PC-3 (cell line): ENCODE measurements around the gene CPEB4. TPM values are rescaled to one million over a fixed set of nuclear protein-coding genes. Genes with fewer than 3 reads are reported as not detected.

Experiments used
- ATAC-seq: fragments of 200-7000 bp; cut with Tn5 transposase; 2 replicates; pipeline ENCODE4 v1.9.1; 2020; ENCODE audit warnings: mild to moderate bottlenecking, moderate library complexity
- BruUV-seq: library from RNA; stranded (reverse); fragments of 400-500 nt; replicated peaks from 2 replicates; lab custom pipeline; 2021; lab: Mats Ljungman, UMichigan
- CTCF ChIA-PET: fragments of 300-600 bp; sonication (Branson Sonifier 250); formaldehyde crosslinking; loops from one replicate; lab custom pipeline; 2022; ENCODE audit warnings: antibody characterized with exemption; lab: Charles Lee
- POLR2A ChIA-PET: fragments of 300-600 bp; sonication (Branson Sonifier 250); formaldehyde crosslinking; loops from one replicate; lab custom pipeline; 2022; ENCODE audit warnings: antibody characterized with exemption; ENCODE audit not compliant: unreplicated experiment; lab: Charles Lee
- DNase-seq: peaks from one replicate; pipeline ENCODE4 v3.0.0-alpha.2; 2015
- H2AFZ ChIP-seq: fragments of 300-600 bp; sonication (generic); 2 replicates; pipeline ENCODE4 v1.6.0; 2016; ENCODE audit warnings: antibody characterized with exemption, low read length
- H3F3A ChIP-seq: fragments of 300-600 bp; sonication (generic); one replicate; pipeline ENCODE4 v1.6.0; 2017; ENCODE audit warnings: antibody characterized with exemption, low read length, control low read depth, mild to moderate bottlenecking; ENCODE audit not compliant: unreplicated experiment
- H3K27ac ChIP-seq: fragments of 300-600 bp; sonication (generic); 2 replicates; pipeline ENCODE4 v1.5.1; 2016; ENCODE audit warnings: mild to moderate bottlenecking, low read length
- H3K27me3 ChIP-seq: fragments of 300-600 bp; sonication (generic); 2 replicates; pipeline ENCODE4 v1.6.1; 2016; ENCODE audit warnings: low read length, mixed read lengths
- H3K36me3 ChIP-seq: fragments of 300-600 bp; sonication (generic); 2 replicates; pipeline ENCODE4 v1.6.1; 2016; ENCODE audit warnings: low read depth, mixed run types, low read length, mixed read lengths
- H3K4me1 ChIP-seq: fragments of 300-600 bp; sonication (generic); 2 replicates; pipeline ENCODE4 v1.5.1; 2016; ENCODE audit warnings: low read length; ENCODE audit not compliant: insufficient read depth
- H3K4me2 ChIP-seq: fragments of 300-600 bp; sonication (generic); 2 replicates; pipeline ENCODE4 v1.6.0; 2016; ENCODE audit warnings: low read length
- H3K4me3 ChIP-seq: fragments of 300-600 bp; sonication (generic); 2 replicates; pipeline ENCODE4 v1.5.1; 2016; ENCODE audit warnings: mild to moderate bottlenecking, low read length, mixed read lengths
- H3K79me2 ChIP-seq: fragments of 300-600 bp; sonication (generic); 2 replicates; pipeline ENCODE4 v1.6.1; 2017; ENCODE audit warnings: low read length, mixed read lengths
- H3K9ac ChIP-seq: fragments of 300-600 bp; sonication (generic); 2 replicates; pipeline ENCODE4 v1.6.0; 2016; ENCODE audit warnings: mild to moderate bottlenecking, low read length
- H3K9me2 ChIP-seq: fragments of 300-600 bp; sonication (generic); replicated peaks from 2 replicates; pipeline ENCODE4 v1.6.1; 2016; ENCODE audit warnings: mixed run types, low read length, mixed read lengths
- H3K9me3 ChIP-seq: fragments of 300-600 bp; sonication (generic); 2 replicates; pipeline ENCODE4 v1.6.1; 2016; ENCODE audit warnings: low read length, mixed read lengths
- H4K20me1 ChIP-seq: fragments of 300-600 bp; sonication (generic); 2 replicates; pipeline ENCODE4 v1.6.1; 2016; ENCODE audit warnings: low read length, mixed read lengths
- EZH2 ChIP-seq: fragments of 300-600 bp; sonication (generic); IDR thresholded peaks from one replicate; pipeline ENCODE4 v1.6.1; 2017; ENCODE audit warnings: antibody characterized with exemption, mild to moderate bottlenecking, low read length; ENCODE audit not compliant: unreplicated experiment
- EZH2phosphoT487 ChIP-seq: fragments of 300-600 bp; sonication (generic); IDR thresholded peaks from 2 replicates; pipeline ENCODE4 v1.6.1; 2018; ENCODE audit warnings: mild to moderate bottlenecking, antibody characterized with exemption, low read length, borderline replicate concordance
- intact Hi-C: fragments of 100-400 bp; cut with micrococcal nuclease; formaldehyde crosslinking; loops from 2 replicates; pipeline ENCODE4 v1.9.0; 2023
- total RNA-seq: library from RNA; depleted of rRNA; stranded (reverse); fragments of >200 nt; gene quantifications from 2 replicates; pipeline ENCODE4 v1.2.3, GENCODE V29; 2014
- TF ChIP-seq, protein P1 (sequence below): fragments of 300-600 bp; sonication (generic); conservative IDR thresholded peaks from 2 replicates; pipeline ENCODE4 v1.5.1; 2017; ENCODE audit warnings: antibody characterized with exemption, low read depth, mild to moderate bottlenecking, low read length

Gene CPEB4
- total RNA-seq, 1 experiment from 2014 or later = 37.0 TPM

- ATAC-seq = no peak
- DNase-seq = no peak
- Histone ChIP-seq H3K36me3 (peaks cover 3% of the 10 kb centered on the region; the same call in 1 of the 2 replicates), H3K27me3 (no peaks in the 10 kb centered on the region), H3F3A (peaks cover 4% of the 10 kb centered on the region), H3K79me2 (peaks cover 84% of the 10 kb centered on the region), H3K4me1 (peaks cover 47% of the 10 kb centered on the region), H3K27ac (no peak overlapping the region), H3K9me2 (no peaks in the 10 kb centered on the region), H2AFZ (no peak overlapping the region), H3K9ac (no peak overlapping the region), H3K4me3 (no peak overlapping the region), H3K4me2 (no peak overlapping the region), H4K20me1 (no peaks in the 10 kb centered on the region), H3K9me3 (no peaks in the 10 kb centered on the region)
- no TSS peak for BruUV-seq
- no peak for TF ChIP-seq EZH2
- no peak for TF ChIP-seq EZH2phosphoT487
- TF ChIP-seq, protein P1, sequence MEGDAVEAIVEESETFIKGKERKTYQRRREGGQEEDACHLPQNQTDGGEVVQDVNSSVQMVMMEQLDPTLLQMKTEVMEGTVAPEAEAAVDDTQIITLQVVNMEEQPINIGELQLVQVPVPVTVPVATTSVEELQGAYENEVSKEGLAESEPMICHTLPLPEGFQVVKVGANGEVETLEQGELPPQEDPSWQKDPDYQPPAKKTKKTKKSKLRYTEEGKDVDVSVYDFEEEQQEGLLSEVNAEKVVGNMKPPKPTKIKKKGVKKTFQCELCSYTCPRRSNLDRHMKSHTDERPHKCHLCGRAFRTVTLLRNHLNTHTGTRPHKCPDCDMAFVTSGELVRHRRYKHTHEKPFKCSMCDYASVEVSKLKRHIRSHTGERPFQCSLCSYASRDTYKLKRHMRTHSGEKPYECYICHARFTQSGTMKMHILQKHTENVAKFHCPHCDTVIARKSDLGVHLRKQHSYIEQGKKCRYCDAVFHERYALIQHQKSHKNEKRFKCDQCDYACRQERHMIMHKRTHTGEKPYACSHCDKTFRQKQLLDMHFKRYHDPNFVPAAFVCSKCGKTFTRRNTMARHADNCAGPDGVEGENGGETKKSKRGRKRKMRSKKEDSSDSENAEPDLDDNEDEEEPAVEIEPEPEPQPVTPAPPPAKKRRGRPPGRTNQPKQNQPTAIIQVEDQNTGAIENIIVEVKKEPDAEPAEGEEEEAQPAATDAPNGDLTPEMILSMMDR = no peak
- ChIA-PET CTCF (no interaction called here), POLR2A (no interaction called here)
- intact Hi-C loops = no loop called here
Observed at GRCh38 chr5:173923218-173924095, 35.3 kb downstream of the CPEB4 start.

DNA sequence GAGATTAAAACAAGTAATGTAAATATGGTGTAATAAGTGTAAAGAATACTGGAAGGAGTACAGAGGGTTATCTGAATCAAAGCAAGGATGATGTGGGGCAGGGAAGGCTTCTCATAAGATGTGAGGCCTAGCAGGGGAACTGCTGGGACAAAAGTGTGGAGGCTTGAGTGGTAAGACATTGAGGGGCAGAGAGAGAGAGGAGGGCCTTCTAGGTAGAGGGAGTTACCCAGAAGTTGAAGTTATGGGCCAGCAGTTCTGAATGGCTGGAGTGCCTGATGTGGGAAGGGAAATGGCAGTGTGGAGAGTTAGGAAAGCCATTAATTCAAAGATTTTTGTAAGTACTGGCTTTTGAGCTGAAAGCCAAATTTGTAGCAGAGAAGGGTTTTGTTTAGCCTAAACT, 36.8 kb downstream of the CPEB4 start:
- POLR2A ChIA-PET = no interaction called here

More for the DNA sequence above, 36.8 kb downstream of the CPEB4 start:
- Histone ChIP-seq H3K4me3 (no peak overlapping the region), H3K27ac (no peak overlapping the region), H2AFZ (no peak overlapping the region), H3K9me2 (no peaks in the 10 kb centered on the region), H3F3A (peaks cover 2% of the 10 kb centered on the region), H3K4me2 (no peak overlapping the region), H3K36me3 (peaks cover 3% of the 10 kb centered on the region; the same call in 1 of the 2 replicates), H3K79me2 (peaks cover 75% of the 10 kb centered on the region), H3K4me1 (peaks cover 35% of the 10 kb centered on the region), H3K9me3 (no peaks in the 10 kb centered on the region), H3K27me3 (no peaks in the 10 kb centered on the region), H3K9ac (no peak overlapping the region), H4K20me1 (no peaks in the 10 kb centered on the region)
- intact Hi-C loops = no loop called here
- no peak for ATAC-seq
- TF ChIP-seq, protein P1 = no peak
- no peak for TF ChIP-seq EZH2phosphoT487
- DNase-seq = no peak
- BruUV-seq = no TSS peak
- CTCF ChIA-PET = interaction anchor here (0.6 to 1.2 kb wide), 6 partner anchors 19 to 631 kb away, joined by 3 to 6 read pairs (median 3); partner anchors contain the start of gene CPEB4
